NCI-H446 (cell line): Measurements from ENCODE around the gene CAPN3.

Source experiments
- DNase-seq, 2 experiments: peaks; one replicate each; lab custom pipeline; 2025; lab: John Stamatoyannopoulos, UW

The CAPN3 gene

GRCh38 chr15:42456531-42456930 is 97.2 kb downstream of the CAPN3 start:
- DNase-seq, result no peak

- DNase-seq, result no peak
Observed at GRCh38 chr15:42456971-42457370, 97.7 kb downstream of the CAPN3 start.

GRCh38 chr15:42457445-42458442 is 98.4 kb downstream of the CAPN3 start:
- DNase-seq, result peak in 1 of 2 experiments; percentile 25

GRCh38 chr15:42461261-42461660 is 102.0 kb downstream of the CAPN3 start:
- no peak for DNase-seq
